GM10847 (cell line): ENCODE data around the gene RSBN1L.

Experiments used
- POLR2A ChIP-seq: IDR thresholded peaks from 2 replicates; pipeline ENCODE4 v1.6.1; 2011; ENCODE audit not compliant: insufficient read length; ENCODE audit errors: extremely low read depth

The RSBN1L gene

GRCh38 chr7:77830649-77831355 is 134.5 kb downstream of the RSBN1L start:
- TF ChIP-seq POLR2A: no peak

GRCh38 chr7:77831481-77831880 is 135.2 kb downstream of the RSBN1L start:
- no peak for TF ChIP-seq POLR2A

- no peak for TF ChIP-seq POLR2A
Observed at GRCh38 chr7:77831953-77832352, 135.7 kb downstream of the RSBN1L start.
